DMS53 treated with DMSO at 0.1 percent for 48 hours (cell line): ENCODE results near the gene MEIOSIN.
"Not testable (repeated sequence)": the region's sequence is repeated elsewhere in the genome, so short reads cannot be mapped to it uniquely, and the experiment has no call there.

ENCODE experiments used
- DNase-seq: peaks from one replicate; lab custom pipeline; 2025; ENCODE audit not compliant: unreplicated experiment; lab: John Stamatoyannopoulos, UW

Gene MEIOSIN

GRCh38 chr19:45717983-45718650 is 15.1 kb upstream of the MEIOSIN start:
- no peak for DNase-seq

- not testable (repeated sequence) for DNase-seq
Measured at GRCh38 chr19:45720065-45720464, 13.2 kb upstream of the MEIOSIN start.

- not testable (repeated sequence) for DNase-seq
Measured at GRCh38 chr19:45728683-45729082, 4.6 kb upstream of the MEIOSIN start.

GRCh38 chr19:45729800-45730290 is 3.4 kb upstream of the MEIOSIN start:
- no peak for DNase-seq

GRCh38 chr19:45730368-45731288 is 2.6 kb upstream of the MEIOSIN start, which contains the start of gene FBXO46:
Gene FBXO46, minus strand, starts transcription at chr19:45730896. Its CDS starts 17,401 bp downstream, at chr19:45713495.
- peak; percentile 97 for DNase-seq

- no peak for DNase-seq
Measured at GRCh38 chr19:45739498-45740439, 6.5 kb downstream of the MEIOSIN start.

GRCh38 chr19:45742969-45743368 is 9.7 kb downstream of the MEIOSIN start:
- DNase-seq = no peak

GRCh38 chr19:45745606-45746005 is 12.4 kb downstream of the MEIOSIN start:
- no peak for DNase-seq

GRCh38 chr19:45746866-45747265 is 13.6 kb downstream of the MEIOSIN start:
- DNase-seq = no peak

GRCh38 chr19:45747513-45747912 is 14.3 kb downstream of the MEIOSIN start:
- DNase-seq = no peak

- DNase-seq = not testable (repeated sequence)
Measured at GRCh38 chr19:45751483-45751882, 18.2 kb downstream of the MEIOSIN start.

GRCh38 chr19:45752639-45753038 is 19.4 kb downstream of the MEIOSIN start:
- no peak for DNase-seq

GRCh38 chr19:45753548-45753947 is 20.3 kb downstream of the MEIOSIN start:
- DNase-seq = no peak

GRCh38 chr19:45754323-45754722 is 21.1 kb downstream of the MEIOSIN start:
- DNase-seq = no peak

GRCh38 chr19:45757695-45758094 is 24.5 kb downstream of the MEIOSIN start:
- no peak for DNase-seq

- no peak for DNase-seq
Measured at GRCh38 chr19:45758921-45759320, 25.7 kb downstream of the MEIOSIN start.

GRCh38 chr19:45761714-45762113 is 28.5 kb downstream of the MEIOSIN start:
- no peak for DNase-seq

GRCh38 chr19:45762870-45763631 is 29.8 kb downstream of the MEIOSIN start:
- DNase-seq = no peak

- no peak for DNase-seq
Measured at GRCh38 chr19:45763691-45764294, 30.6 kb downstream of the MEIOSIN start.

GRCh38 chr19:45764475-45764874 is 31.2 kb downstream of the MEIOSIN start:
- no peak for DNase-seq
